Subcutaneous adipose tissue (tissue), 4 donors: ENCODE data around the gene CTNNAL1. TPM values are rescaled to one million over a fixed set of nuclear protein-coding genes. Genes with fewer than 3 reads are reported as not detected.

Experiments
- CTCF ChIP-seq: fragments of 450-650 bp; IDR thresholded peaks from one replicate; pipeline ENCODE4 v1.5.1; 2016; ENCODE audit warnings: low read depth, mild to moderate bottlenecking, control low read depth, antibody characterized with exemption, moderate library complexity
- total RNA-seq, 4 donors: library from RNA; depleted of rRNA; stranded (reverse); fragments of >200 nt; gene quantifications; one replicate each; pipeline ENCODE4 v1.1.0, GENCODE V29; 2016

CTNNAL1 gene
- total RNA-seq, 4 donors from 2014 or later: 24.5 to 58.5 (median 37.1) TPM

- no peak for TF ChIP-seq CTCF
These were observed 49.7 kb downstream of the CTNNAL1 start for GRCh38 chr9:108963459-108964143.

- no peak for TF ChIP-seq CTCF
These were observed 52.1 kb downstream of the CTNNAL1 start for GRCh38 chr9:108961151-108961550.

- TF ChIP-seq CTCF: no peak
These were observed 53.0 kb downstream of the CTNNAL1 start for GRCh38 chr9:108960331-108960730.

DNA sequence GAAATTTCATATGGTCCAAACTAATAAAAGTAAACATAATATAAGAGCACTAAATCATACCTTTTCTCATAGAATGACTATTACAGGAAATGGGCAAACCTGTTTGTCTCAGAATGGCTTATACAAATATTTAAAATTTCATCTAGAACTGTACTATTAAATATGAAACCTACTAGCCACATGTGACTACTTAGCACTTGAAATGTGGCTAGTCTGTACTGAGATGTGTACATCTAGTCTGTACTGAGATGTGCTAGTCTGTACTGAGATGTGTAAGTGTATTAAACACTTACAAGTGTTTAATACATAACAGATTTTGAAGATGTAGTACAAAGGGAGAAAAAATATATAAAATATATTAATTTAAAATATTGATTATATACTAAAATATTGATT lies 56.7 kb downstream of the CTNNAL1 start:
- no peak for TF ChIP-seq CTCF

DNA sequence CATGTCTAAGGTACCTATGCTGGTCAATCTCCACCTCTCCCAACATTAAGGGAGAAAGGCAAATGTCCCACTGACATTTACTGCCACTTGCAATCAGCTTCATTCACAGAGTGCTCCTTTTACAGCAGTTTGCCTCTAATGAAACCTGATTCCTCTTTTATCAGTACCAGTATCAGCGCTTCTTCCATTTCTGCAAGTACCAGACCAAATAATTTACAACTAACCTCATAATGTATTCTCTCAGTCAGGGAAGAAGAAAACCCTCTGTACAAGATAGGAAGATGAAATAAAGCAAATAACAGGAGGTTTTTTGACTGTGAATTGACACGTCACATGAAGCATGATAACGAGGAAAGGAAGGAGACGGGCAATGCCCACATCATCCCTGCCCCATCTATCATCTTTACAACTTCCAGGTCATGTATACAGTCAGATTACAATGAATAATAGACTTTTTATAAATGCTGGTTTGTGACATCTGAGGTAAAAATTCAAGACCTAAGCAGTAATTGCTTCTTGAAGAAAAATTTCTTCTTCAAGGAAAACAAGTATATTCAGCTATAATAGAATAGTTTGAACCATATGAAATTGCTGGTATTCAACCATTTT lies 57.2 kb downstream of the CTNNAL1 start:
- TF ChIP-seq CTCF: no peak

DNA sequence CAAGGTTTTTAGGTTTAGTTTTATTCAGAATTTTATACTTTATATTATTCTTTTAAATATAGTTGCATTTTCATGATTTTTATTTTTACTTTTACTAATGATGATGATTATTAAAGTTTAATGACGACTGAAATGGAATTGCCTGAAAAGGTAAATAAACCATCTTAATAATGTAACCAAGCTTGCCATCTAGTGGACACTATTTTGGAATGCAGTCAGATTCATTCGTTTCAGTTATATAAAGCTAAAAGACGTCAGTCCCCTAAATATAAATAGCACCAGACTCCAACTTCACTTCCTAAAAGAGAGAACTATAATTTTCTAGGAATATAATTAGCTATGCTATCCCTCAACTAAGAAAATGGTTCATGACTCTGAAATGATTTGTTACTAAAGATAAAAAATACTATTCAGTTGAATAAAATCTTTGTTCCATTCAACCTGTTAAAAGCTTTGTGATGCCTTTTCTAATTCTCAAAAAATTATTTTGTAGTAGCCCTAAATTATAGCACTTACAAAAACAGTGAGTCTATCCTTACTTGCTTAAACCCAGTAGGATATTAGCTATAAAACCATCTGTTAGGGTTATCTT lies 59.2 kb downstream of the CTNNAL1 start:
- TF ChIP-seq CTCF: no peak

- TF ChIP-seq CTCF: no peak
These were observed 61.7 kb downstream of the CTNNAL1 start for GRCh38 chr9:108951578-108951977.
